HFF-Myc (cell line): ENCODE data around the gene KIF3C.

Experiments used
- DNase-seq: peaks from one replicate; pipeline ENCODE4 v3.0.0-alpha.2; 2011; ENCODE audit warnings: low read depth; ENCODE audit errors: extremely low read depth
- H3K4me3 ChIP-seq: replicated peaks from 2 replicates; pipeline ENCODE4 v1.5.1; 2011; ENCODE audit warnings: low read depth, mild to moderate bottlenecking, control low read depth, low read length
- TF ChIP-seq, protein P1 (sequence below): IDR thresholded peaks from 2 replicates; pipeline ENCODE4 v1.5.1; 2012; ENCODE audit warnings: mild to moderate bottlenecking, low read depth, low read length, control low read depth; ENCODE audit errors: missing control alignments

The KIF3C gene

DNA sequence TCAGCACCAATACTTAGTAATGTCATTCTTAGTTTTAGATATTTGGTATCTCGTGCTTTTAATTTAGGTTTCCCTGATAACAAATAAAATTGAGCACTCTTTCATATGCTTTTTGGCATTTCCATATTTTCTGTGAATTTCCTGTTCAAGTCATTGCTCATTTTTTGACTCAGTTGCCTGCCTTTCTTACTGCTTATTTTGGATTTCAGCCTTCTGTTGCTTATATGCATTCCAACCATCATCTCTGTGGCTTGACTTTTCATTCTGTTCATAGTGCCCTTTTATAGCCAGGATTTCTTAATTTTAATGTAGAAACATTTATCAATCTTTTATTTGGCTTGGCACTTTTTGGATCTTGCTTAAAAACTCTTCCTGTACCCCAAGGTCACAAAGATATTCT is 14.5 kb upstream of the KIF3C start:
- TF ChIP-seq, protein P1, sequence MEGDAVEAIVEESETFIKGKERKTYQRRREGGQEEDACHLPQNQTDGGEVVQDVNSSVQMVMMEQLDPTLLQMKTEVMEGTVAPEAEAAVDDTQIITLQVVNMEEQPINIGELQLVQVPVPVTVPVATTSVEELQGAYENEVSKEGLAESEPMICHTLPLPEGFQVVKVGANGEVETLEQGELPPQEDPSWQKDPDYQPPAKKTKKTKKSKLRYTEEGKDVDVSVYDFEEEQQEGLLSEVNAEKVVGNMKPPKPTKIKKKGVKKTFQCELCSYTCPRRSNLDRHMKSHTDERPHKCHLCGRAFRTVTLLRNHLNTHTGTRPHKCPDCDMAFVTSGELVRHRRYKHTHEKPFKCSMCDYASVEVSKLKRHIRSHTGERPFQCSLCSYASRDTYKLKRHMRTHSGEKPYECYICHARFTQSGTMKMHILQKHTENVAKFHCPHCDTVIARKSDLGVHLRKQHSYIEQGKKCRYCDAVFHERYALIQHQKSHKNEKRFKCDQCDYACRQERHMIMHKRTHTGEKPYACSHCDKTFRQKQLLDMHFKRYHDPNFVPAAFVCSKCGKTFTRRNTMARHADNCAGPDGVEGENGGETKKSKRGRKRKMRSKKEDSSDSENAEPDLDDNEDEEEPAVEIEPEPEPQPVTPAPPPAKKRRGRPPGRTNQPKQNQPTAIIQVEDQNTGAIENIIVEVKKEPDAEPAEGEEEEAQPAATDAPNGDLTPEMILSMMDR, result no peak
- DNase-seq, result no peak
- H3K4me3 ChIP-seq, result no peak overlapping the region

DNA sequence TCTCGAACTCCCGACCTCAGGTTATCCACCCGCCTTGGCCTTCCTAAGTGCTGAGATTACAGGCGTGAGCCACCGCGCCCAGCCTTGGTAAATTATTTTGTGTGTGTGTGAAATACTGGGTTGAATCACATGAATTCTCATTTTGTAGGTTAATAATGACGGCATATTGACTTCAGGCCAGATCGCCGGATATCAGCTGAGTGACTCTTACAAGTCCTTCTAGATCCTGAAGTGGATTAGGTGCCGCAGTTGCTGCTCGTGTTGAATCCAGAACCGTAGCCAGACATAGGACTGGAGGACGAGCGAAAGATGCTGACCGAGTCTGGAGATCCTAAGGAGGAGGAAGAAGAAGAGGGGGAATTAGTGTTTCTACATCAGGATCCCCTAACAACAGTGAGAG is 12.2 kb upstream of the KIF3C start:
- H3K4me3 ChIP-seq, result no peak overlapping the region
- no peak for DNase-seq
- TF ChIP-seq, protein P1, result no peak

DNA sequence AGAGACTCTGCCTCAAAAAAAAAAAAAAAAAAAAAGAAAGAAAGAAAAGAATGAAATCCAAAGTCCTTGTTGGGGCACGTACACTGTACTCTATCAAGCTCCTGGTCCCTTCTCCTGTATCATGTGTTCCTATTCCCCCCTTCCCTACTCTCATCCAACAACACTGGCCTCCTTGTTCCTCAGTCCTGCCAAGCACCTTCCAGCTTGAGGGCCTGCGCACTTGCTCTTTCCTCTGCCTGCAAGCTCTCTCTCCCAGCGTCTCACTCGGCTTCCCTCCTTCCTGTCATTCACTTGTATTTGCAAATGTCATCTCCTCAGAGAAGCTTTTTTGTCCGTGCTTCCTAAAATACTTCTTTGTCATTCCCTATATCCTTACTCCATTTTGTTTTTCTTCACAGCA is 10.8 kb upstream of the KIF3C start:
- no peak overlapping the region for H3K4me3 ChIP-seq
- TF ChIP-seq, protein P1, result no peak
- no peak for DNase-seq

DNA sequence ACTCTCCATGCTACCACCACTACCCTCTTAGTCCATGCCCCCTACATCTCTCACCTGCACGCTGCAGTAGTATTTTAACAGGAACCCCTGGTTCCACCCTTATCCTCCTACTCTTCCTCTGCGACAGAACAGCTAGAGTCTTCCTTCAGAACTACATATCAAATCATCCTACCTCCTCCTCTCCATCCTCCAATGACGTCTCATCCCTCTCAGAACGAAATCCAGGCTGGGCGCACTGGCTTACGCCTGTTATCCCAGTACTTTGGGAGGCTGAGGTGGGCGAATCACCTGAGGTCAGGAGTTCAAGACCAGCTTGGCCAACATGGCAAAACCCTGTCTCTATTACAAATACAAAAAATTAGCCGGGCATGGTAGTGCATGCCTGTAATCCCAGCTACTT is 10.3 kb upstream of the KIF3C start:
- TF ChIP-seq, protein P1, result no peak
- H3K4me3 ChIP-seq, result no peak overlapping the region
- DNase-seq, result no peak

DNA sequence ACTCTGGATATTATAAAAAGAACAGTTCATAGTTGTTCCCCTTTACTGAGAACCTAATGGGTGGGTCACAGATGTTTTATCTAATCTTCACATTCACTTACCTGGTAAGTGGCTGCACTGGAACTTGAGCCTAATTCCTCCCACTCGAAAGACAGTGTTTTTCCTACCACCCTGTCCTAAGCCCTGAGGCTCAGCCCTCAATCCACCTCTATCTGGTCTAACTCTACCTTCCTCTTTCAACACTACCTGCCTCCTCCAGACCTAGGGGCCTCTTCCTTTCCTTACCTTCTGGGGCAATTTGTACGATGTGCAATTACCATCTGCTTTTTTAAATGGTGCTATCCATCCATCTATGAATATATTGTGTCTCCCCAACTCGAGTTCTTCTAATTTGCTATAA is 9.7 kb upstream of the KIF3C start:
- DNase-seq, result no peak
- no peak overlapping the region for H3K4me3 ChIP-seq
- TF ChIP-seq, protein P1, result no peak

DNA sequence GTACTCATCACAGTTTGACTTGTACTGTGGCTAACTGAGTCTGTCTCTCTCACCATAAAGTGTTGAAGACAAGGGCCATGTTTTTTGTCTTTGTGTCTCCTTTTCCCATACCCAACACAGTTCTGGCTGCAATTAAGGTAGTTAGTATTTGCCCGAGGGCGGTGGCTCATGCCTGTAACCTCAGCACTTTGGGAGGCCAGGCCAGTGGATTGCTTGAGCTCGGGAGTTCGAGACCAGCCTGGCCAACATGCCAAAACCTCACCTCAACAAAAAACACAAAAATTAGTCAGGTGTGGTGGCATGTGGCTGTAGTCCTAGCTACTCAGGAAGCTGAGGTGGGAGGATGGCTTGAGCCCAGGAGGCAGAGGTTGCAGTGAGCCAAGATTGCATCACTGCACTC is 6.9 kb upstream of the KIF3C start:
- H3K4me3 ChIP-seq, result no peak overlapping the region
- no peak for DNase-seq
- TF ChIP-seq, protein P1, result no peak

DNA sequence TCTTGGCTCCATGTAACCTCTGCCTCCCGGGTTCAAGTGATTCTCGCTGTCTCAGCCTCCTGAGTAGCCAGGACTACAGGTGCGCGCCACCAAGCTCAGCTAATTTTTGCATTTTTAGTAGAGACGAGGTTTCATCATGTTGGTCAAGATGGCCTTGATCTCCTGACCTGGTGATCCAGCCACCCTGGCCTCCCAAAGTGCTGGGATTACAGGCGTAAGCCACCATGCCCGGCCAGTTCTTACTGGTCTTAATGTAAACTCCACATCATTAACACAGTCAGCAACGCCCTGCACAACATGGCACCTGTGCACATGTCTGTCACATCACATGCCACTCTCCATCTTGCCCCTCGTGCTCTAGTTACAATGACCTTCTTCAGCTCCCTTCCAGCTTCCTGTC is 5.8 kb upstream of the KIF3C start:
- TF ChIP-seq, protein P1, result no peak

More for the DNA sequence above, 5.8 kb upstream of the KIF3C start:
- DNase-seq, result no peak
- H3K4me3 ChIP-seq, result no peak overlapping the region
